Activated T-cell treated with anti-CD3 and anti-CD28 coated beads, Interleukin-2, amount 50 U/mL, for 48 hours (primary cell): ENCODE results near the gene FOXO1.

Experiments
- DNase-seq, 2 experiments: peaks; one replicate each; pipeline ENCODE4 v3.0.0-alpha.2; 2020

The FOXO1 gene

DNA sequence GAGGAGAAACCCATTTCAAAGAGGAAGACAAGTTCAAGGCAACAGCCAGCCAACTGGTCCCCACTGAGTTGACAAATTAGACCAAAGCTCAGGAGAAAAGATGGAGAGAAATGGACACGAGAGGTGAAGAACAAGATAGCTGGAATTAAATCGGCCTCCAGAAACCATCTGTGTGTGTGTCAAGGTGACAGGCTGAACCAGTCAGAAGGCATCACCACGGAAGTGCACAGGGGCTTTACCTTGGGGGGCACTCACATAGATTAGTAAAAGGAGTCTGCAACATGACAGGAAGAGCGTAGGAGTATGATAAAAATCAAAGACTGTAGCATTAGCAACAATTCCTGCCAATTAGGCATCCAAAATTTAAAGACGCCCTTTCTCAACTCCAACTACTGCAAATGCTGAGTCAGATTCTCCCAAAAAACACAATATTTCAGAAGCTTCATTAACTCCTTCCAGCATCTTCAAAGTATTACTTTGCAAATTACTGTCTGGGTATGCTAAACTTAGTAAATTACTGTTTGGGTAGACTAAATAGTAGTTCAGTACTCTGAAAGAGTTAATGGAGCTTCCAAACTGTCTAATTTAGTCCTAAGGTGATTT, 66.2 kb downstream of the FOXO1 start:
- peak; percentile 55 to 60 for DNase-seq

DNA sequence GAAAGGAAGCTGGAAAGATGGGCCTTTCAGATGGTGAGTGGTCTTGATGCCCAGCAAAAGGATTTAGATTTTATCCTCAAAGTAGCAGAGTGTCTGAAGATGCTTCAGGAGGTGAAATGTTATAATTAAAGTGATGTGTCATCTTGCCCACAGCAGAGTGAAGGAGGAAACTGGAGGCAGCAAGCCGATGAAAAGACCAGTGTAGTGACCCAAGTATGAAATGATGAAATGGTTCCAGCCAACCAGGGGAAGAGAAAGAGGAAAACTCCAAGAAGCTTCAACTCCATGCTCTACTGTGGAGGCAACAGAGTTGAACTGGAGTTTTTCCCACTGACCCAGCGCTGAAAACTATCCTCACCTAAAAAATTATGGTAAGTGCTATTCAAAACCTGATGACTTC, 66.7 kb downstream of the FOXO1 start:
- no peak for DNase-seq

GRCh38 chr13:40599124-40599523, 67.3 kb downstream of the FOXO1 start:
- no peak for DNase-seq

GRCh38 chr13:40598569-40598968, 67.9 kb downstream of the FOXO1 start:
- DNase-seq: no peak

DNA sequence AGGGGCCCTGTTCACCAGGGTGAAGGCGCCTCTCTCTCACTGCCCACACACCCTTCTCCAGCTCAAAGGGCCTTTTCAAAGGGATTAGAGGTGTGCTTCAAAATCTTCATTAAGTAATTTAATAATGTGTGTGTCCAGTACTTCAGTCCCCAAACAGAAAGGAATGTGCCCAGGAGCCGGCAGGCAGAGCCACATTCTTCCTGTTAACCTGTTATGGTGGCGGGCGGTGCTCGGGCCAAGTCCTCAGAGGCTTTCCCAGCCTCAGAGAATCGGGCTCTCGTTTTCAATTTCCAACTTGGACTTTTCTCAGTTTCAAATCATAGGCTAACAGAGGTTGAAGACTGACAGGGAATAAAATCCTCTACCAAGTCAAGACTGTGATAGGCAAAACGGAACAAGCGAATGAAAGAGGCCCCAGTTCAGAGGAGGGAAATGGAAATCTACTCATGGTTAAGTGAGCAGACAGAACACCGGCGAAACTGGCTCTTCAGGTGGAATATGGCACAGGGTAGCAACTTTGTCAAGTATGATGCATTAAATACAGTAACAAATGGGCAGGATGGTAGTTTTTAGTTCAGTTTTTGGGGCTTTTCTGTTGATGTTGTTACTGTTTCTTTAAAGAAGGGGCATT, 68.6 kb downstream of the FOXO1 start:
- DNase-seq: no peak

GRCh38 chr13:40596484-40596883, 70.0 kb downstream of the FOXO1 start:
- no peak for DNase-seq

GRCh38 chr13:40595693-40596092, 70.7 kb downstream of the FOXO1 start:
- DNase-seq: no peak

GRCh38 chr13:40592035-40592434, 74.4 kb downstream of the FOXO1 start:
- no peak for DNase-seq

DNA sequence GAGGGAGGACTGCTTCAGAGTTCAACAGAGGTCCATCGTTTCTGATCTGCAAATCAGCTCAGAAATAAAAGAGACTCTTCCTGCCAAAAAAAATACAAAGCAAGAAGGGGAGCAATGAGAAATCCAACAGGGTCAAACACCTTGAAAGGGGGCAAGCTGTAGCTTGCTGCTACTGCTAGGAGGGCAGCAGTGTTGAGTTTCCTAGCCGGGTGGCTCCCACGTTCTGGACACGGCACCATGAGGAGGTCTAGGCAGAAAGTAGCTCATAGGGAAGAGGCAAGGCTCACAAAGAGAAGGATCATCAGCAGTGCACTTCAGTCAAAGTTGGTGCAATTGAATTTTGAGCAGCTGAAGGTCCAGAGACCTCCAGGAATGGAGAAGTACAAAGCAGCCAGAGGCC, 75.3 kb downstream of the FOXO1 start:
- DNase-seq: no peak

DNA sequence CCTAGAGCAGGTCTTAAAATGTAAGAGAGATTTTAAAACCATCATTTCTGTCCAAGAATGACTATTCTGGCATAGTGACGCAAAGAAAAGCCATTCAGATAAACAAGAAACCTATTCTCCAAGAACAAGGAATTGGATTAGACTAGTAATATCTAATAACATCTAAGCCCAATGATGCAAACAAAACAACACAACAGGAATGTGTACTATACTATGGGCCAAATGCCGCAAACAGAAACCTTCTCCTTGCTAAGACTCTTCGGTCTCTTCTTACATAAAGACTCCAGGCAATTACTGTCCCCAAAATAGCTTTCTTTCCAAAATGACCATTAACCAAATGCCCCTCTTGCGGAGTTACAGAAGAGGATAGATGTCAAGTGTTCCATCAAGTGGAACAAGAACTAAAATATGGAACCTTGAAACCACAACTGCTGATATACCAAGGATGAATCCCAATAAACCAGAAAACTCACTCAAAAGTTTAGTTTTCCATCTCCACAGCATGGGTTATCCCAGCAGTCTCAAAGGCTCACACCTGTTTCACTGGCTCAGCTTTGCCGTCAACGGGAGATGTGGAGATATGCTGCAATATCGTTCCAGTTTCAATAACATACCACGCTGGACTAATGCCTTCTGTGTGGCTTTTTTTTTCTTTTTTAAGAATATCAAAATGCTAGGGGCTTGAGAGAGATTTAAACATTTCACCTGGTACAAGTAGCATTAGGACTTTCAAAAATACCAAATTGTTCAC, 76.2 kb downstream of the FOXO1 start:
- no peak for DNase-seq

- DNase-seq: no peak
These were observed 76.9 kb downstream of the FOXO1 start for GRCh38 chr13:40589285-40590109.

- DNase-seq: no peak
These were observed 78.3 kb downstream of the FOXO1 start for GRCh38 chr13:40588101-40588500.

DNA sequence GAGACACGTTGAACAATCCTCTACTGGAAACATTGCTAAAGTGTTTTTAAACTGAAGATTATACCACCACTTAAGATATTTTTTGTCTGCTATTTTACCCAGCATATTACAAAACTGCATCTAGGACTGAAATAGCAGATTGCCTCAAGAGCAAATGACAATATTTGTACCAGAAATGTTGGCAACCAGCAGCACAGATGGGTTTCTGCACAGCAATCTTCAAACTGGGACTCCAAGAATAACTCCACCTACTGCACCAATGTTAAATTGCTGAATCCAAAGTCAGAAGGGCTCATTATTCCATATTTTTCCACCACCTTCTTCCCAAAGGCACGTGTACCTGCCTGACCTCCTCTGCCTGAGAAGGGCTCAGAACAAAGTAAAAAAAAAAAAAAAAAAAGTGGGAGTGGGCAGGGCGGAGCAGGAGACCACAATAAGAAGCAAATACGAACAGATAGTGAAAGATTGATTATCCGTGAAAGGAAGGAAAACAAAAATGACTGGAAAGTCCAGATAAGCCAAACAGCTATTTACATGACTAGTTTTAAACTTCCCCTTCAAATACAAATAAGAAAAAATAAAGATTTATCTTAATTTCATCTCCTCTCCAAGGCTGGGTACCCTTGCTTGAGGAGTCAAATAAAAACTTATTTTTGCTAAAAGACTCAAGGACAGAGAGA, 79.4 kb downstream of the FOXO1 start:
- no peak for DNase-seq

- DNase-seq: no peak
These were observed 80.5 kb downstream of the FOXO1 start for GRCh38 chr13:40585911-40586471.

DNA sequence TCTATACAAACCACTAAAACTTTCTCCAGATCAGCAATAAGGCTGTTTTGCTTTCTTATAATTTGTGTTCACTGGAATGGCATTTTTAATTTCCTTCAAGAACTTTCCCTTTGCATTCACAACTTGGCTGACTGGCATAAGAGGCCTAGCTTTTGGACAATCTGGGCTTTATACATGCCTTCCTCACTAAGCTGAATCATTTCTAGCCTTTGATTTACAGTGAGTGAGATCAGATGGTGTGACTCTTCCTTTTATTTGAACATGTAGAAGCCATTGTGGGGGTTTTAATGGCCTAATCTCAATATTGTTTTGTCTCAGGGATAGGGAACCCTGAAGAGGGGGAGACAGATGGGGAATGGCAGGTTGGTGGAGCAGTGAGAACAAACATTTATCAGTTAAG, 82.7 kb downstream of the FOXO1 start:
- DNase-seq: no peak

DNA sequence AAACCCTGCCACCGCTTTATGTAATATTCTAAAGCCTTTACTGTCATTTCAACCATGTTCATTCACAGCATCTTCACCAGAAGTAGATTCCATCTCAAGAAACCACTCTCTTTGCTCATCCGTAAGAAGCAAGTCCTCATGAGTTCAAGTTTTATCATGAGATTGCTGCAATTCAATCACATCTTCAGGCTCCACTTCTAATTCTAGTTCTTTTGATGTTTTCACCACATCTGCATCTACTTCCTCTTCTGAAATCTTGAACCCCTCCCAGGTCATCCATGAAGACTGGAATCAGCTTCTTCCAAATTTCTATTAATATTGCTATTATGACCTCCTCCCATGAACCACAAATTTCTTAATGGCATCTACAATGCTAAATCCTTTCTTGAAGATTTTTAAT, 83.9 kb downstream of the FOXO1 start:
- no peak for DNase-seq

- DNase-seq: no peak
These were observed 85.2 kb downstream of the FOXO1 start for GRCh38 chr13:40581277-40581579.

GRCh38 chr13:40580566-40581276, 85.7 kb downstream of the FOXO1 start:
- no peak for DNase-seq

- no peak for DNase-seq
These were observed 86.9 kb downstream of the FOXO1 start for GRCh38 chr13:40579535-40579934.

GRCh38 chr13:40578055-40578454, 88.4 kb downstream of the FOXO1 start:
- no peak for DNase-seq

DNA sequence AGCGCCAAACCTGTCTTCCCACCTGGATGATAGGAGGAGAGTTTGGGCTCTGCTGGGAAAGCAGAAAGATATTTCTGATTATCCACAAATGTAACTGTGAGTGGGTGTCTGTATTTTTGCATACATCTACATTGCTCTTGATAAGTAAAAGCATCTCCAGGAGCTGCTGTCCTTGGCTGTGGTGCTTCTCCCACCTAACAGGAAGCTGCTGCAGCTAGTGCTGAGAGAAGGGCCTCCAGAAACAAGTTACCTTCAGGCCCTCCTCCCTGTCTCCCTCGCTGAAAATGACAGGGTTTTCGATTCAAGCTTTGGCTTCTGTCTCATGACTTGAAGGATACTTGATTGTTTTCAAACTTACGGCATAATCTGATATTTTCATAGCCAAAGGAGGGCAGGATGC, 90.1 kb downstream of the FOXO1 start:
- no peak for DNase-seq

GRCh38 chr13:40572961-40573360, 93.5 kb downstream of the FOXO1 start:
- DNase-seq: no peak
